A549 (cell line): ENCODE data around the gene SS18L1. TPM values are rescaled to one million over a fixed set of nuclear protein-coding genes. Genes with fewer than 3 reads are reported as not detected.

Experiments used
- ATAC-seq, 2 experiments: fragments of 200-7000 bp in 1 of 2; fragments of >200 bp in 1 of 2; cut with Nextera tagmentation in 1 of 2; cut with Tn5 transposase in 1 of 2; 3 replicates each; pipeline versions ENCODE4 v1.8.0 to v1.9.1; 2018 to 2020; ENCODE audit warnings: mild to moderate bottlenecking in 1 of 2, moderate library complexity in 1 of 2
- CTCF ChIA-PET: fragments of 300-600 bp; sonication (Branson Sonifier 250); formaldehyde crosslinking; extraction: SDS; loops from one replicate; lab custom pipeline; 2021; ENCODE audit warnings: antibody characterized with exemption, inconsistent platforms; lab: Yijun Ruan, JAX
- POLR2A ChIA-PET: fragments of 350-600 bp; formaldehyde crosslinking; extraction: SDS; loops from one replicate; lab custom pipeline; 2021; ENCODE audit warnings: antibody characterized with exemption, inconsistent platforms; lab: Yijun Ruan, JAX
- DNase-seq, 2 experiments: peaks; one replicate each; pipeline versions ENCODE4 v3.0.0 to v3.0.0-alpha.2; 2011 to 2016; ENCODE audit warnings: low read depth in 1 of 2, low spot score in 1 of 2
- FAIRE-seq: peaks from 2 replicates; lab custom pipeline; 2011; peaks lifted over from hg19 to GRCh38; lab: Jason Lieb, UNC
- H3K27ac ChIP-seq, 2 experiments: fragments of >200 bp; sonication (Bioruptor Twin); formaldehyde crosslinking; 3 replicates each; pipeline ENCODE4 v1.5.1; 2016 to 2017
- H3K4me1 ChIP-seq: fragments of >200 bp; sonication (Bioruptor Twin); formaldehyde crosslinking; 3 replicates; pipeline ENCODE4 v1.6.1; 2016
- H3K4me2 ChIP-seq: fragments of >200 bp; sonication (Bioruptor Twin); formaldehyde crosslinking; 3 replicates; pipeline ENCODE4 v1.6.1; 2016
- H3K4me3 ChIP-seq: fragments of >200 bp; sonication (Bioruptor Twin); formaldehyde crosslinking; 3 replicates; pipeline ENCODE4 v1.5.1; 2016
- H3K9me3 ChIP-seq: fragments of >200 bp; sonication (Bioruptor Twin); formaldehyde crosslinking; 3 replicates; pipeline ENCODE4 v1.6.1; 2016
- CBX2 ChIP-seq: fragments of 200-600 bp; sonication (generic); IDR thresholded peaks from 2 replicates; pipeline ENCODE4 v1.6.1; 2016; ENCODE audit warnings: low read depth, mild to moderate bottlenecking, borderline replicate concordance
- CHD2 ChIP-seq: fragments of 150-350 bp; IDR thresholded peaks from 2 replicates; pipeline ENCODE4 v1.6.1; 2014; ENCODE audit warnings: low read length; ENCODE audit not compliant: partially characterized antibody
- E2F6 ChIP-seq: IDR thresholded peaks from 2 replicates; pipeline ENCODE4 v1.6.1; 2012; ENCODE audit warnings: low read depth, borderline replicate concordance
- EHF ChIP-seq: fragments of 250-450 bp; sonication (Bioruptor Pico); IDR thresholded peaks from 2 replicates; pipeline ENCODE4 v1.5.0; 2020; ENCODE audit warnings: mild to moderate bottlenecking
- EHMT2 ChIP-seq: fragments of 200-600 bp; sonication (generic); IDR thresholded peaks from 2 replicates; pipeline ENCODE4 v1.6.1; 2016; ENCODE audit warnings: antibody characterized with exemption, low read depth, mild to moderate bottlenecking, moderate library complexity
- EP300 ChIP-seq, 2 experiments: fragments of >200 bp; sonication (Bioruptor Twin); formaldehyde crosslinking; IDR thresholded peaks; 2 replicates in 1 of 2; 3 replicates in 1 of 2; pipeline ENCODE4 v1.6.1; 2016 to 2017
- ESRRA ChIP-seq: fragments of 150-350 bp; IDR thresholded peaks from 2 replicates; pipeline ENCODE4 v1.6.1; 2014; ENCODE audit warnings: mild to moderate bottlenecking, low read length, borderline replicate concordance
- FOXS1 ChIP-seq: fragments of 250-450 bp; sonication (Bioruptor Pico); IDR thresholded peaks from 2 replicates; pipeline ENCODE4 v1.5.0; 2020; ENCODE audit warnings: mild to moderate bottlenecking, moderate library complexity
- HDAC2 ChIP-seq: fragments of 200-600 bp; sonication (generic); IDR thresholded peaks from 2 replicates; pipeline ENCODE4 v1.6.1; 2016
- JUNB ChIP-seq: fragments of >200 bp; sonication (Bioruptor Twin); formaldehyde crosslinking; IDR thresholded peaks from 2 replicates; pipeline ENCODE4 v1.6.1; 2016
- MAZ ChIP-seq: fragments of 150-350 bp; IDR thresholded peaks from 2 replicates; pipeline ENCODE4 v1.6.1; 2014; ENCODE audit warnings: antibody characterized with exemption, low read depth, low read length, borderline replicate concordance
- NPAS2 ChIP-seq: fragments of 250-450 bp; sonication (Bioruptor Pico); IDR thresholded peaks from 2 replicates; pipeline ENCODE4 v1.8.0; 2022; ENCODE audit warnings: mild to moderate bottlenecking, moderate library complexity, borderline replicate concordance
- RFX5 ChIP-seq: fragments of 450-650 bp; IDR thresholded peaks from 2 replicates; pipeline ENCODE4 v1.7.1; 2014; ENCODE audit warnings: antibody characterized with exemption, mild to moderate bottlenecking, moderate library complexity
- RNF2 ChIP-seq: fragments of 200-600 bp; sonication (generic); IDR thresholded peaks from 2 replicates; pipeline ENCODE4 v1.6.1; 2016; ENCODE audit warnings: low read depth, mild to moderate bottlenecking, antibody characterized with exemption, moderate library complexity, borderline replicate concordance
- SREBF2 ChIP-seq: fragments of 450-650 bp; IDR thresholded peaks from 2 replicates; pipeline ENCODE4 v1.6.1; 2014; ENCODE audit warnings: mild to moderate bottlenecking, moderate library complexity
- USF2 ChIP-seq: fragments of 450-650 bp; IDR thresholded peaks from 2 replicates; pipeline ENCODE4 v1.6.1; 2014; ENCODE audit warnings: antibody characterized with exemption
- ZFP36 ChIP-seq: fragments of 450-650 bp; IDR thresholded peaks from 2 replicates; pipeline ENCODE4 v1.6.1; 2014; ENCODE audit warnings: borderline replicate concordance; ENCODE audit not compliant: partially characterized antibody
- ZNF302 ChIP-seq: fragments of 250-450 bp; sonication (Bioruptor Pico); IDR thresholded peaks from 2 replicates; pipeline ENCODE4 v1.9.0; 2021; ENCODE audit warnings: inconsistent platforms, mild to moderate bottlenecking, moderate library complexity
- WGBS: methylation state at CpG from one replicate; pipeline ENCODE4 v1.1.6; 2017; ENCODE audit errors: missing lambda C conversion rate; 5-methylcytosine and 5-hydroxymethylcytosine counted together
- polyA plus RNA-seq, 4 experiments: library from polyadenylated mRNA; depleted of rRNA in 3 of 4; stranded (reverse); fragments of >200 nt; fragmentation: RNase III in 1 of 4; extraction: RNeasy Plus Mini Kit Qiagen cat#74134 plus additional on column Dnase treatment in 1 of 4; gene quantifications; 2 replicates in 3 of 4; 3 replicates in 1 of 4; pipeline ENCODE4 v1.2.3, GENCODE V29; 2011 to 2017
- TF ChIP-seq, protein P1 (sequence below): fragments of >200 bp; sonication (Bioruptor Twin); formaldehyde crosslinking; IDR thresholded peaks from 2 replicates; pipeline ENCODE4 v1.6.1; 2016
- TF ChIP-seq, protein P2 (sequence below): fragments of 150-350 bp; IDR thresholded peaks from 2 replicates; pipeline ENCODE4 v1.6.1; 2014; ENCODE audit warnings: low read depth, mild to moderate bottlenecking, low read length
- TF ChIP-seq, protein P3 (sequence below): IDR thresholded peaks from 2 replicates; pipeline ENCODE4 v1.6.1; 2012

Gene SS18L1
- polyA plus RNA-seq, 2 of the 4 experiments (the other 2 are of a cell fraction): 7.4 to 13.1 TPM

DNA sequence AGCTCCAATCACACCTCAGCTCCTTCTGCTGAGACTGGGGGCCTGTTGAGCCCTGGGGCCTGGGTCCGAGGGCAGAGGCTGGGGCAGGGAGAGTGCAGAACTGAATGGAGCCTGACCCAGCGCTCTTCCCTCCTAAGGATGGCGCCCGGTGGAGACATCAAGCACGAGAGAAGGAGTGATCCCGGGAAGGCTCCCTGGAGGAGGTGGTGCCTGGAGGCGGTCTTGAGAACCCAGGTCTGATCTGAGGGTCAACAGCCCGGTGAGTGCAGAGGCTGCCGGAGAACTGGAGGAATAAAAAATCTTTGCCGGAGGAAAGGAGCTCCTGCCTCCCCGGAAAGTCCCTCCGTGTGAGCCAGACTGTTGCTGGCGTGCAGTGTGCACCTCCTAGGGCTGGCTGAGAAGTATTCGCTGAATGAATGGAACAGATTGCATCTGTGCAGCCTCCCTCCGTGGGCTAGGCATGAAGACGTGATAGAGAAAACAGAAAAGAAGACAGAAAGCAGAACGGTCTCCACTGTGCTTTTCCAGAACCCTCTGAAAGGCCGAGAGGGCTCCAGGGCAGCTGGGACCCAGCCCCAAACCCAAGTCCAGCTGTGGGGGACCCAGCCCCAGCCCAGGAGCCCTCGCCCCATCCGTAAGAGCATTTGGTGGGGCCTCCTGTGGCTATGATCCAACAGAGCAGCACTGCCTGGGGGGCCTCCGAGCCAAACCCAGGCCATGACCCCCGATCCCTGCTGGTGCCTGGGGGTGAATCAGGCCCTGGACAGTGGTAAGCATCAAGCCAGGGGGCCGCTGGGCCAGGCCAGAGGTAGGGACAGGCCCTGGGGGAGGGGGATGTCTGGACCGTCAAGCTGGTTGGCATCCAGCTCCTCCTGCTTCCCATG lies 83.4 kb downstream of the SS18L1 start:
- FAIRE-seq: no peak
- H3K4me2 ChIP-seq: no peak overlapping the region
- ChIA-PET CTCF (interaction anchor here (0.7 to 2.1 kb wide), 3 partner anchors 9 to 33 kb away, joined by 3 to 6 read pairs (median 3); no protein-coding TSS in a partner anchor), POLR2A (no interaction called here)
- peak in 1 of 2 experiments; percentile 29; a peak in 2 of 6 replicates for ATAC-seq
- H3K9me3 ChIP-seq: no peaks in the 10 kb centered on the region
- TF ChIP-seq, protein P1, sequence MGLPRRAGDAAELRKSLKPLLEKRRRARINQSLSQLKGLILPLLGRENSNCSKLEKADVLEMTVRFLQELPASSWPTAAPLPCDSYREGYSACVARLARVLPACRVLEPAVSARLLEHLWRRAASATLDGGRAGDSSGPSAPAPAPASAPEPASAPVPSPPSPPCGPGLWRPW: no peak
- TF ChIP-seq ZFP36: peak; percentile 81
- no peaks in the 10 kb centered on the region for H3K4me1 ChIP-seq
- WGBS: 37% methylated on average over 22 of the region's 24 CpGs
- DNase-seq: no peak
- no peak overlapping the region for H3K4me3 ChIP-seq
- H3K27ac ChIP-seq: no peak overlapping the region

DNA sequence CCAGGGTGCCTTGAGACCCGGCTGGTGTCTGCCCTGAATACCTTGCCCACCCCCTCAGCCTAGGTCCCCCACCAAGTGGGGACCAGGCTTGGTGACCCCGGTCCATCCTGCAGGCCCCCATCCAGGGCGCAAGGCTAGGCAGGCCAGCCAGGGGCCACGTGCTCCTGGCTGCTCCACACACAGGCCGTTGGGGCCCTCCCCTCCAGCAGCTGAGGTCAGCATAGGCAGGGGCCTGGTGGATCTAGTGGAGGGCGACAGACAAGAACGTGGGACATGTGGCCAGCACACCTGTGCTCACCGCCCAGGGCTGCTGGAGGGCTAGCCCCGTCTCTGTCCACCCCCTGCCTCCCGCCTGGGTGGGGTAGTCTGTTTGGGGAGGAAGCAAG lies 84.0 kb downstream of the SS18L1 start:
- Histone ChIP-seq H3K9me3 (no peaks in the 10 kb centered on the region), H3K4me3 (no peak overlapping the region), H3K4me2 (no peak overlapping the region), H3K27ac (no peak overlapping the region), H3K4me1 (no peaks in the 10 kb centered on the region)
- WGBS: 63% methylated on average over 4 of the region's 10 CpGs
- no peak for TF ChIP-seq MAZ
- DNase-seq: no peak
- ATAC-seq: peak; percentile 12 to 21; a peak in 4 of 6 replicates
- FAIRE-seq: no peak
- POLR2A ChIA-PET: no interaction called here
- CTCF ChIA-PET: interaction anchor here (2.1 kb wide), 1 partner anchor 8 kb away, joined by 6 read pairs; no protein-coding TSS in a partner anchor

- FAIRE-seq: no peak
- H3K27ac ChIP-seq: no peak overlapping the region
- DNase-seq: no peak
- TF ChIP-seq ZFP36 (peak; percentile 15), E2F6 (no peak)
- H3K9me3 ChIP-seq: no peaks in the 10 kb centered on the region
- POLR2A ChIA-PET: no interaction called here
- H3K4me3 ChIP-seq: no peak overlapping the region
- H3K4me1 ChIP-seq: no peaks in the 10 kb centered on the region
- 45% methylated on average over 35 of the region's 37 CpGs for WGBS
- no peak overlapping the region for H3K4me2 ChIP-seq
- CTCF ChIA-PET: interaction anchor here (0.6 kb wide), 1 partner anchor 18 kb away, joined by 3 read pairs; no protein-coding TSS in a partner anchor
- peak; percentile 39 to 65 for ATAC-seq
These were observed 84.7 kb downstream of the SS18L1 start for GRCh38 chr20:62227977-62228958.

DNA sequence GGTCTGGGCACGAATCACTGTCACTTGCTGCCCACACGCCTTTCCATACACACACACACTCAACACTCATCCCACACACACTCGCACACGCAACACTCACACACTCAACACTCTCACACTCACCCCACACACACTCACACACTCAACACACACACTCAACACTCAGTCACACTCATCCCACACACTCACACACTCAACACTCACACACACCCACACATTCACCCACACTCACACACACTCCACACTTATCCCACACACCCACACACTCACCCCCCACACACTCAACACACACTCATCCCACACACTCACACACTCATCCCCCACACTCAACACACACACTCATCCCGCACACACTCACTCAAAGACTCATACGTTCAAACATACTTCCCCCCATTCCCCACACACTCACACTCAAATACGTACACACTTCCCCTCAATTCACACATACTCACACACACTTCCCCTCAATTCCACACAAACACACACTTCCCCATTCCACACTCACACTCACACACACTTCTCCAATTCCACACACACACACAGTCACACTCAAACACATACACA lies 85.5 kb downstream of the SS18L1 start:
- Histone ChIP-seq H3K4me3 (no peak overlapping the region), H3K9me3 (no peaks in the 10 kb centered on the region), H3K4me1 (no peaks in the 10 kb centered on the region), H3K27ac (no peak overlapping the region), H3K4me2 (no peak overlapping the region)
- ATAC-seq (no peak), FAIRE-seq (no peak), DNase-seq (no peak)
- 49% methylated on average over 7 of the region's 7 CpGs for WGBS
- TF ChIP-seq EP300 (IDR thresholded peaks at IDR 0.05): no peak
- no peak for TF ChIP-seq JUNB
- no peak for TF ChIP-seq USF2
- no peak for TF ChIP-seq EHF (CRISPR knock-in tag)
- TF ChIP-seq FOXS1: no peak
- TF ChIP-seq ZFP36: no peak
- no peak for TF ChIP-seq EHMT2
- TF ChIP-seq SREBF2: no peak
- TF ChIP-seq NPAS2 (CRISPR knock-in tag): no peak
- TF ChIP-seq ESRRA: no peak
- no peak for TF ChIP-seq CHD2
- TF ChIP-seq, protein P2, sequence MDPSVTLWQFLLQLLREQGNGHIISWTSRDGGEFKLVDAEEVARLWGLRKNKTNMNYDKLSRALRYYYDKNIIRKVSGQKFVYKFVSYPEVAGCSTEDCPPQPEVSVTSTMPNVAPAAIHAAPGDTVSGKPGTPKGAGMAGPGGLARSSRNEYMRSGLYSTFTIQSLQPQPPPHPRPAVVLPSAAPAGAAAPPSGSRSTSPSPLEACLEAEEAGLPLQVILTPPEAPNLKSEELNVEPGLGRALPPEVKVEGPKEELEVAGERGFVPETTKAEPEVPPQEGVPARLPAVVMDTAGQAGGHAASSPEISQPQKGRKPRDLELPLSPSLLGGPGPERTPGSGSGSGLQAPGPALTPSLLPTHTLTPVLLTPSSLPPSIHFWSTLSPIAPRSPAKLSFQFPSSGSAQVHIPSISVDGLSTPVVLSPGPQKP: no peak
- TF ChIP-seq RFX5: no peak
- TF ChIP-seq HDAC2: no peak
- no peak for TF ChIP-seq ZNF302
- TF ChIP-seq CBX2: no peak
- TF ChIP-seq RNF2: no peak
- TF ChIP-seq, protein P3, sequence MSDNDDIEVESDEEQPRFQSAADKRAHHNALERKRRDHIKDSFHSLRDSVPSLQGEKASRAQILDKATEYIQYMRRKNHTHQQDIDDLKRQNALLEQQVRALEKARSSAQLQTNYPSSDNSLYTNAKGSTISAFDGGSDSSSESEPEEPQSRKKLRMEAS: no peak
- ChIA-PET POLR2A (no interaction called here), CTCF (no interaction called here)
